Neural progenitor cell (in vitro differentiated cells): ENCODE data around the gene HYOU1. TPM values are rescaled to one million over a fixed set of nuclear protein-coding genes. Genes with fewer than 3 reads are reported as not detected.

ENCODE experiments used
- DNase-seq: peaks from one replicate; pipeline ENCODE4 v3.0.0-alpha.2; 2016; ENCODE audit warnings: low spot score
- H2AFZ ChIP-seq: fragments of 200-600 bp; sonication (generic); replicated peaks from 2 replicates; pipeline ENCODE4 v1.6.1; 2016; ENCODE audit warnings: antibody characterized with exemption
- H3F3A ChIP-seq: fragments of 200-600 bp; sonication (generic); 2 replicates; pipeline ENCODE4 v1.6.1; 2016; ENCODE audit warnings: antibody characterized with exemption, low read depth
- H3K27ac ChIP-seq: fragments of 200-600 bp; sonication (generic); 2 replicates; pipeline ENCODE4 v1.5.1; 2016; ENCODE audit warnings: mild to moderate bottlenecking
- H3K27me3 ChIP-seq: fragments of 200-600 bp; sonication (generic); 2 replicates; pipeline ENCODE4 v1.6.1; 2016; ENCODE audit warnings: mild to moderate bottlenecking, moderate library complexity
- H3K36me3 ChIP-seq: fragments of 200-600 bp; sonication (generic); 2 replicates; pipeline ENCODE4 v1.5.1; 2016
- H3K4me1 ChIP-seq: fragments of 200-600 bp; sonication (generic); 2 replicates; pipeline ENCODE4 v1.6.1; 2016; ENCODE audit warnings: mixed run types
- H3K4me2 ChIP-seq: fragments of 200-600 bp; sonication (generic); 2 replicates; pipeline ENCODE4 v1.6.1; 2016
- H3K4me3 ChIP-seq: fragments of 200-600 bp; sonication (generic); 2 replicates; pipeline ENCODE4 v1.5.1; 2016
- H3K79me2 ChIP-seq: fragments of 200-600 bp; sonication (generic); 2 replicates; pipeline ENCODE4 v1.6.1; 2016; ENCODE audit warnings: low read depth
- H3K9ac ChIP-seq: fragments of 200-600 bp; sonication (generic); 2 replicates; pipeline ENCODE4 v1.6.1; 2016
- H3K9me3 ChIP-seq: fragments of 200-600 bp; sonication (generic); 2 replicates; pipeline ENCODE4 v1.5.1; 2016; ENCODE audit warnings: low read depth
- H4K20me1 ChIP-seq: fragments of 200-600 bp; sonication (generic); 2 replicates; pipeline ENCODE4 v1.6.1; 2016; ENCODE audit warnings: low read depth
- H3K27ac Mint-ChIP-seq: 3 replicates; pipeline ENCODE4 v1.8.0; 2021; ENCODE audit warnings: mixed read lengths
- H3K27me3 Mint-ChIP-seq: 2 replicates; pipeline ENCODE4 v1.8.0; 2022; ENCODE audit warnings: low read depth, mild to moderate bottlenecking, inconsistent platforms, moderate library complexity, mixed read lengths; ENCODE audit not compliant: insufficient read depth
- H3K36me3 Mint-ChIP-seq: 3 replicates; pipeline ENCODE4 v1.8.0; 2021; ENCODE audit warnings: mixed read lengths
- H3K4me1 Mint-ChIP-seq: 3 replicates; pipeline ENCODE4 v1.8.0; 2021; ENCODE audit warnings: mixed read lengths
- H3K4me3 Mint-ChIP-seq: 3 replicates; pipeline ENCODE4 v1.8.0; 2021; ENCODE audit warnings: mild to moderate bottlenecking, moderate library complexity, mixed read lengths
- H3K9me3 Mint-ChIP-seq: 3 replicates; pipeline ENCODE4 v1.8.0; 2020; ENCODE audit warnings: mixed read lengths
- EZH2 ChIP-seq: fragments of 200-600 bp; sonication (generic); IDR thresholded peaks from 2 replicates; pipeline ENCODE4 v1.6.1; 2017; ENCODE audit warnings: antibody characterized with exemption, mild to moderate bottlenecking, moderate library complexity
- EZH2phosphoT487 ChIP-seq: fragments of 200-600 bp; sonication (generic); IDR thresholded peaks from 2 replicates; pipeline ENCODE4 v1.6.1; 2017; ENCODE audit warnings: antibody characterized with exemption
- total RNA-seq: library from RNA; depleted of rRNA; stranded (reverse); fragments of >200 nt; gene quantifications from 2 replicates; pipeline ENCODE4 v1.2.3, GENCODE V29; 2015; ENCODE audit warnings: low replicate concordance
- TF ChIP-seq, protein P1 (sequence below): fragments of 200-600 bp; sonication (generic); IDR thresholded peaks from 2 replicates; pipeline ENCODE4 v1.5.1; 2017; ENCODE audit warnings: antibody characterized with exemption, mild to moderate bottlenecking

Gene HYOU1
- total RNA-seq, 1 donor from 2014 or later = 129 TPM

DNA sequence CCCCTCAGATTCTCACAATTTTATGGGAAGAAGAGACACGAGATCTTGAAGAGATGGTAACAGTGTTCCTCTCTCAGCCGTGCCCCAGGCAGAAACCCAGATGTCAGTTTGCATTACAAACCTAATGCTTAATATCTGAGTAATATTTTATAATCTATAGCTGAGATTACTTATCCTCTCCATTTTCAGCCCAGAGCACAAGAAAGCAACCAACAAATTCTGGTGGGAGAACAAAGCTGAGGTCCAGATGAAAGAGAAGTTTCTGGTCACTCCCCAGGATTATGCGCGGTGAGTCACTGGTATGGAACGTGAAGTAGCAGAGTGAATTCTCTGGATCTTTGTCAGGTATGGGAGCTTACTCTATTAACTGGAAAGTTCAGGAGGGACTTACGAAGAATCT, 58.2 kb downstream of the HYOU1 start:
- peaks cover 14% of the 10 kb centered on the region for H3K4me1 ChIP-seq
- Mint-ChIP-seq H3K27ac (peak overlapping the region; percentile 62), H3K9me3 (no peaks in the 10 kb centered on the region), H3K4me3 (peak overlapping the region; percentile 99), H3K27me3 (no peaks in the 10 kb centered on the region), H3K36me3 (peaks cover 19% of the 10 kb centered on the region), H3K4me1 (peaks cover 25% of the 10 kb centered on the region)
- H3K27ac ChIP-seq = no peak overlapping the region
- H3K4me3 ChIP-seq = peak overlapping the region; percentile 91
- H3F3A ChIP-seq = peaks cover 16% of the 10 kb centered on the region
- peaks cover 60% of the 10 kb centered on the region for H3K79me2 ChIP-seq
- no peaks in the 10 kb centered on the region for H3K9me3 ChIP-seq
- H3K27me3 ChIP-seq = no peaks in the 10 kb centered on the region
- peak overlapping the region; percentile 65 for H3K9ac ChIP-seq
- H3K4me2 ChIP-seq = peak overlapping the region; percentile 86
- no peak overlapping the region for H2AFZ ChIP-seq
- DNase-seq = peak; percentile 53
- TF ChIP-seq EZH2 (no peak), EZH2phosphoT487 (no peak)
- TF ChIP-seq, protein P1, sequence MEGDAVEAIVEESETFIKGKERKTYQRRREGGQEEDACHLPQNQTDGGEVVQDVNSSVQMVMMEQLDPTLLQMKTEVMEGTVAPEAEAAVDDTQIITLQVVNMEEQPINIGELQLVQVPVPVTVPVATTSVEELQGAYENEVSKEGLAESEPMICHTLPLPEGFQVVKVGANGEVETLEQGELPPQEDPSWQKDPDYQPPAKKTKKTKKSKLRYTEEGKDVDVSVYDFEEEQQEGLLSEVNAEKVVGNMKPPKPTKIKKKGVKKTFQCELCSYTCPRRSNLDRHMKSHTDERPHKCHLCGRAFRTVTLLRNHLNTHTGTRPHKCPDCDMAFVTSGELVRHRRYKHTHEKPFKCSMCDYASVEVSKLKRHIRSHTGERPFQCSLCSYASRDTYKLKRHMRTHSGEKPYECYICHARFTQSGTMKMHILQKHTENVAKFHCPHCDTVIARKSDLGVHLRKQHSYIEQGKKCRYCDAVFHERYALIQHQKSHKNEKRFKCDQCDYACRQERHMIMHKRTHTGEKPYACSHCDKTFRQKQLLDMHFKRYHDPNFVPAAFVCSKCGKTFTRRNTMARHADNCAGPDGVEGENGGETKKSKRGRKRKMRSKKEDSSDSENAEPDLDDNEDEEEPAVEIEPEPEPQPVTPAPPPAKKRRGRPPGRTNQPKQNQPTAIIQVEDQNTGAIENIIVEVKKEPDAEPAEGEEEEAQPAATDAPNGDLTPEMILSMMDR = no peak
- H4K20me1 ChIP-seq = no peaks in the 10 kb centered on the region
- peaks cover 12% of the 10 kb centered on the region for H3K36me3 ChIP-seq

- peak overlapping the region; percentile 91 for H3K4me3 ChIP-seq
- Mint-ChIP-seq H3K4me3 (peak overlapping the region; percentile 99), H3K27ac (peak overlapping the region; percentile 62), H3K36me3 (peaks cover 22% of the 10 kb centered on the region), H3K9me3 (no peaks in the 10 kb centered on the region), H3K27me3 (no peaks in the 10 kb centered on the region), H3K4me1 (peaks cover 25% of the 10 kb centered on the region)
- no peaks in the 10 kb centered on the region for H3K27me3 ChIP-seq
- H3K4me2 ChIP-seq = peak overlapping the region; percentile 86
- TF ChIP-seq EZH2phosphoT487 = no peak
- TF ChIP-seq EZH2 = no peak
- TF ChIP-seq, protein P1 = no peak
- H3K27ac ChIP-seq = no peak overlapping the region
- peak overlapping the region; percentile 51 for H2AFZ ChIP-seq
- peaks cover 14% of the 10 kb centered on the region for H3K4me1 ChIP-seq
- peaks cover 12% of the 10 kb centered on the region for H3K36me3 ChIP-seq
- H3K9ac ChIP-seq = peak overlapping the region; percentile 65
- H3K9me3 ChIP-seq = no peaks in the 10 kb centered on the region
- H4K20me1 ChIP-seq = no peaks in the 10 kb centered on the region
- H3F3A ChIP-seq = peaks cover 16% of the 10 kb centered on the region
- peaks cover 60% of the 10 kb centered on the region for H3K79me2 ChIP-seq
- no peak for DNase-seq
These were observed 58.7 kb downstream of the HYOU1 start for GRCh38 chr11:118998388-118998717.

DNA sequence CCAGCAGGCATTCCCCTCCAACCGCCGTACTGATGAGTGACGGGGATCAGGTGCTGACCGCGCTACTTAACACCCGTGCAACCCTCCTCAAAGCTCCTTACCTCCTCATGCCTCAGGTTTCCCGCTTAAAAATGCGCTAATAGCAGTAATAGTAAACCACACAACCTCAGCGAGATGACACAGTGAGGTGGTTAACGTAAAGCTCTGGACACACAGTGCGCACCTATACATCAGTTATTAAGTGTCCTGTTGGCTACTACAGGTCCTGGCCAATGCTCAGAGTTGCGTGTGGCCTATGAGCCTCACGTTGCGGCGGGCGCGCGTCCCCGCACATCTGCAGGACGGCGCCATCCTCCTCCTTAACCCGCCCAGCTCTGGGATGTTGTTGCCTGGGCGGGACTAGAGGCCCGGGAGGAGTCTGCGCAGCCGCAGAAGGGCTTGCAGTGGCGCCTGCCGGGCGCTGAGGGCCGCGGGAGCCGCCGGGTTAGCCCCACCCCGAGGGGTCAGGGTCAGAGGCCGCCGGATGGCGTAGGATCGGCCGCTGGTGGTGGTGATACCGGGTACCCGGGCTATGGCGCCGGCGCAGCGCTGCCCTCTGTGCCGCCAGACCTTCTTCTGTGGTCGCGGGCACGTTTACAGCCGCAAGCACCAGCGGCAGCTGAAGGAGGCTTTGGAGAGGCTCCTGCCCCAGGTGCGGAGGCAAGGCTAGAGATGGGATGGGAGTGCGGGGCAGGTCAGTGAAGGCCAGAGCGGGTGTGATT, 59.2 kb downstream of the HYOU1 start, which contains the start of gene CENATAC:
CENATAC (plus strand) TSS at position 512 of the 761 bp plus-strand sequence; CDS start at position 572, 60 bp downstream.
- DNase-seq = peak; percentile 99
- peak within 1 kb of the TSS; percentile 65 for H3K9ac ChIP-seq
- peaks cover 16% of the 10 kb centered on the region for H3F3A ChIP-seq
- peaks cover 25% of the 10 kb centered on the region for H3K4me1 Mint-ChIP-seq
- H3K9me3 Mint-ChIP-seq = no peaks in the 10 kb centered on the region
- peak within 1 kb of the TSS; percentile 99 for H3K4me3 Mint-ChIP-seq
- H3K36me3 Mint-ChIP-seq = peaks cover 19% of the 10 kb centered on the region
- H3K27me3 Mint-ChIP-seq = no peaks in the 10 kb centered on the region
- no peak for TF ChIP-seq EZH2phosphoT487
- TF ChIP-seq, protein P1 = peak; percentile 6
- no peak within 1 kb of the TSS for H3K27ac ChIP-seq
- peaks cover 12% of the 10 kb centered on the region for H3K36me3 ChIP-seq
- peaks cover 14% of the 10 kb centered on the region for H3K4me1 ChIP-seq
- peak within 1 kb of the TSS; percentile 86 for H3K4me2 ChIP-seq
- peak within 1 kb of the TSS; percentile 91 for H3K4me3 ChIP-seq
- H3K9me3 ChIP-seq = no peaks in the 10 kb centered on the region
- peaks cover 60% of the 10 kb centered on the region for H3K79me2 ChIP-seq
- H3K27ac Mint-ChIP-seq = peak within 1 kb of the TSS; percentile 62
- H4K20me1 ChIP-seq = no peaks in the 10 kb centered on the region
- no peaks in the 10 kb centered on the region for H3K27me3 ChIP-seq
- H2AFZ ChIP-seq = peak within 1 kb of the TSS; percentile 85
